ENCODE data around the gene SNX25.

Gene SNX25

DNA sequence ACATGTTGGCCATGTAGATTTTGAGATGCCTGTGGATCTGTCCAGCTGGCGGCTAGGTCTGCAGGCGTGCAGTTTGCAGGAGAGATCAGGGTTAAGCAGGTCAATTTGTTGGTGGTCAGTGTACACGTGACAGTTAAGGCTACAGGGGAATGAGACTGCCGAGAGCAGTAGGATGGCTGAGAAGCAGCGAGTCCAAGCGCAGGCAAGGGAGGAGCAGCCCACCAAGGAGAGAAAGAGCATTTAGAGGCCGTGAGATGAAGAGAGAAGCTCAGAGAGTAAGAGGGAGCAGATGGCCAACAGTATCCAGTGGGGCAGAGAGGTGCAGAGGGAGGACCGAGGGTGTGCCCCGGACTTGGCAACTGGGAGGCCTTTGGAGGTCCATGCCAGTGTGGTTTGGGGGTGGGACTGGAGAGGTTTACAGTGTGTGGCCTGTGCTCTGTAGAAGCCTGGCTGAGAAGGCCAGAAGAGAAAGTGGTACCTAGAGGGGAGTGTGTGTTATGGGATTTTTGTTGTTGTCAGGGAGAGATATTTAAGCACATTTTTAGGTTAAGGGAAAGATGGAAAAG lies 18.4 kb downstream of the SNX25 start:
- no peak for DNase-seq
- H3K4me3 ChIP-seq (ENCODE audit: control insufficient read depth in 1 of 7, extremely low read depth in 1 of 7, insufficient read depth in 4 of 7, low read depth in 2 of 7, low read length in 6 of 7): no peak overlapping the region
- ChIA-PET CTCF (interaction anchor here (0.9 kb wide), 1 partner anchor 370 kb away, joined by 3 read pairs; no protein-coding TSS in a partner anchor), POLR2A (interaction anchor here (0.9 kb wide), 1 partner anchor 20 kb away, joined by 3 read pairs; no protein-coding TSS in a partner anchor)
- H3K27ac ChIP-seq (ENCODE audit: insufficient read depth in 1 of 2, low read depth in 1 of 2, low read length in 2 of 2, poor library complexity in 1 of 2, severe bottlenecking in 2 of 2): no peak overlapping the region
- H3K9me3 ChIP-seq (ENCODE audit: control extremely low read depth in 1 of 5, control insufficient read depth in 4 of 5, insufficient read depth in 2 of 5, low read depth in 1 of 5, low read length in 4 of 5): no peaks in the 10 kb centered on the region
- H3K4me1 ChIP-seq (ENCODE audit: control extremely low read depth in 1 of 4, control insufficient read depth in 4 of 4, insufficient read depth in 4 of 4, low read length in 3 of 4): no peaks in the 10 kb centered on the region
- H3K36me3 ChIP-seq (ENCODE audit: control insufficient read depth in 4 of 4, insufficient read depth in 4 of 4, low read length in 3 of 4): no peaks in the 10 kb centered on the region
- H3K27me3 ChIP-seq (replicated peaks in 2 of 5; ENCODE audit: control insufficient read depth in 4 of 5, insufficient read depth in 5 of 5, low read length in 4 of 5): no peaks in the 10 kb centered on the region
- 96% methylated on average over 9 of the region's 9 CpGs for WGBS (ENCODE audit: insufficient coverage)

DNA sequence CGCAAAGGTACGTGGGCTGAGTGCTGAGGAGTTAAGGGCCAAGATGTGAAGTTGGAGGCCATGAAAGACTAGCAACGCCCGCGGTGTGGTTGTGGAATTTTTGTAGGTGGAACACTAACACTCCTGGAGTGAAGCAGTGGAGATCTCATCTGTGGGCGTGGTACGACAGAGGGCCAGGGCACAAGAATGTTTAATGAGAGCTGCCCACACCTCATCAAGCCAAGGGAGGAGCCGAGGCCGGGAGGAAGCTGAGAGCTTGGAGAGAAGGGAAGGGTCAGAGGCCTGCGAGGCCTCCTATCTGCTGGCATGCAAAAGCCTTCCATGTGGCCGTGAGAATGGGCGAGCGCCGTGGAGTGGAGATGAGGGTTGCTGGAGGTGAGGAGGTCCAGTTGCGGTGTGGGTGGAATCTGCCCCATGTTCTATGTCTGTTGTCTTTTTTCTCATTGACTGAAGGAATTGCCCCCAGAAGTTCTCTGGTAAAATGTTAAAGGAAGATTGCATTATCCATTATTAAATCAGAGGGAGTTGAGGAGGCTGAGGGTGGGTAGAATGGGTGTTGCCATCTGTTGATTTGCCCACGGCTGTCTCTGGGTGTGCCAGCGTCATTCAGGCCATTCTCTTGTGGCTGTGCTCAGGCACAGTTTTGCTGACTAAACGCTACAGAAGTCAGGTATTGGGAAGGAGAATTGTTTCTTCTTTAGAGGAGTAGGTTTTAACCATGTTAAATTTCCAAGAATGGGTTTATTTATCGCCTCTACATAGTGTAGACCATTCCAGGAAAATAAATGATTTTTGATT lies 19.8 kb downstream of the SNX25 start:
- POLR2A ChIA-PET: no interaction called here
- DNase-seq: no peak
- WGBS (ENCODE audit: insufficient coverage): 92% methylated on average over 18 of the region's 19 CpGs
- Histone ChIP-seq H3K27me3 (replicated peaks in 2 of 5; ENCODE audit: control insufficient read depth in 4 of 5, insufficient read depth in 5 of 5, low read length in 4 of 5) (no peaks in the 10 kb centered on the region), H3K27ac (ENCODE audit: insufficient read depth in 1 of 2, low read depth in 1 of 2, low read length in 2 of 2, poor library complexity in 1 of 2, severe bottlenecking in 2 of 2) (no peak overlapping the region), H3K4me3 (ENCODE audit: control insufficient read depth in 1 of 7, extremely low read depth in 1 of 7, insufficient read depth in 4 of 7, low read depth in 2 of 7, low read length in 6 of 7) (no peak overlapping the region), H3K9me3 (ENCODE audit: control extremely low read depth in 1 of 5, control insufficient read depth in 4 of 5, insufficient read depth in 2 of 5, low read depth in 1 of 5, low read length in 4 of 5) (no peaks in the 10 kb centered on the region), H3K4me1 (ENCODE audit: control extremely low read depth in 1 of 4, control insufficient read depth in 4 of 4, insufficient read depth in 4 of 4, low read length in 3 of 4) (no peaks in the 10 kb centered on the region), H3K36me3 (ENCODE audit: control insufficient read depth in 4 of 4, insufficient read depth in 4 of 4, low read length in 3 of 4) (no peaks in the 10 kb centered on the region)
- CTCF ChIA-PET: no interaction called here

GRCh38 chr4:185232370-185232769 lies 23.0 kb downstream of the SNX25 start:
- Histone ChIP-seq H3K4me1 (ENCODE audit: control extremely low read depth in 1 of 4, control insufficient read depth in 4 of 4, insufficient read depth in 4 of 4, low read length in 3 of 4) (no peaks in the 10 kb centered on the region), H3K27me3 (replicated peaks in 2 of 5; ENCODE audit: control insufficient read depth in 4 of 5, insufficient read depth in 5 of 5, low read length in 4 of 5) (no peaks in the 10 kb centered on the region), H3K27ac (ENCODE audit: insufficient read depth in 1 of 2, low read depth in 1 of 2, low read length in 2 of 2, poor library complexity in 1 of 2, severe bottlenecking in 2 of 2) (no peak overlapping the region), H3K9me3 (ENCODE audit: control extremely low read depth in 1 of 5, control insufficient read depth in 4 of 5, insufficient read depth in 2 of 5, low read depth in 1 of 5, low read length in 4 of 5) (no peaks in the 10 kb centered on the region), H3K36me3 (ENCODE audit: control insufficient read depth in 4 of 4, insufficient read depth in 4 of 4, low read length in 3 of 4) (no peaks in the 10 kb centered on the region), H3K4me3 (ENCODE audit: control insufficient read depth in 1 of 7, extremely low read depth in 1 of 7, insufficient read depth in 4 of 7, low read depth in 2 of 7, low read length in 6 of 7) (no peak overlapping the region)
- POLR2A ChIA-PET: no interaction called here
- CTCF ChIA-PET: no interaction called here
- no peak for DNase-seq
- whole genome bisulfite sequencing (ENCODE audit: insufficient coverage): 76% methylated on average over 3 of the region's 6 CpGs

DNA sequence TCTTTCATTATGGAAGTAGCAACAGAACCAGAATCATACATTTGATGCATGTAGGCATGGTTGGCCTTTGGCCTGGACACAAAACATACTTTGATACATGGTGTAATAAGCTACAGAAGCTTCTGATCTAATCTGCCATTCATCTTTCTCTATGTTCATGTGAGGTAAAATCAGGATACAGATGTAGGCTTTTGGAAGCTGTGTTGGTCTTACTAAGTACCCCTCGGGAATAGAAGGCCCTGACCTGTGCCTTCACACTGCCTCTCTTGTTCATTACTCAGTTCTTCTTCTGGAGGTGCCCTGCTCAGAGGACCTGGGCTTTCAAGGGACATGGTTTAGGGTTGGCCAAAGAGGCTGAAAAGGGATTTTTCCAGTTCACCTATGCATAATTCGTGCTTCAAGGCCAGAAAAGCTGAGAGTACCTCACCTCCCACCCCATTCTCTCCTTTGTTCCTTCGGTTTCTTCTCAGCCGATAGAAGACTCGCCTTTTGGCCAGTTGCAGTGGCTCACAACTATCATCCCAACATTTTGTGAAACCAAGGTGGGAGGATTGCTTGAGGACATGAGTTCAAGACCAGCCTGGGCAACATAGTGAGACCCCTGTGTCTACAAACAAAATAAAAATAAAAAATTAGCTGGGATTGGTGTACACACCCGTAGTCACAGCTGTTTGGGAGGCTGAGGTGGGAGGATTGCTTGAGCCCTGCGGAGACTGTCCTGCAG lies 25.9 kb downstream of the SNX25 start:
- DNase-seq: no peak
- WGBS (ENCODE audit: insufficient coverage): 100% methylated on average over 3 of the region's 7 CpGs
- H3K27me3 ChIP-seq (replicated peaks in 2 of 5; ENCODE audit: control insufficient read depth in 4 of 5, insufficient read depth in 5 of 5, low read length in 4 of 5): no peaks in the 10 kb centered on the region
- ChIA-PET POLR2A (no interaction called here), CTCF (interaction anchor here (1.8 kb wide), 1 partner anchor 14 kb away, joined by 4 read pairs; no protein-coding TSS in a partner anchor)
- peaks cover 0 to 7% (median 5%) of the 10 kb centered on the region in 5 experiments for H3K9me3 ChIP-seq (ENCODE audit: control extremely low read depth in 1 of 5, control insufficient read depth in 4 of 5, insufficient read depth in 2 of 5, low read depth in 1 of 5, low read length in 4 of 5)
- no peak overlapping the region for H3K4me3 ChIP-seq (ENCODE audit: control insufficient read depth in 1 of 7, extremely low read depth in 1 of 7, insufficient read depth in 4 of 7, low read depth in 2 of 7, low read length in 6 of 7)
- no peak overlapping the region for H3K27ac ChIP-seq (ENCODE audit: insufficient read depth in 1 of 2, low read depth in 1 of 2, low read length in 2 of 2, poor library complexity in 1 of 2, severe bottlenecking in 2 of 2)
- H3K36me3 ChIP-seq (ENCODE audit: control insufficient read depth in 4 of 4, insufficient read depth in 4 of 4, low read length in 3 of 4): no peaks in the 10 kb centered on the region
- no peaks in the 10 kb centered on the region for H3K4me1 ChIP-seq (ENCODE audit: control extremely low read depth in 1 of 4, control insufficient read depth in 4 of 4, insufficient read depth in 4 of 4, low read length in 3 of 4)

GRCh38 chr4:185235843-185236503 lies 26.6 kb downstream of the SNX25 start:
- Histone ChIP-seq H3K4me1 (ENCODE audit: control extremely low read depth in 1 of 4, control insufficient read depth in 4 of 4, insufficient read depth in 4 of 4, low read length in 3 of 4) (no peaks in the 10 kb centered on the region), H3K36me3 (ENCODE audit: control insufficient read depth in 4 of 4, insufficient read depth in 4 of 4, low read length in 3 of 4) (no peaks in the 10 kb centered on the region), H3K4me3 (ENCODE audit: control insufficient read depth in 1 of 7, extremely low read depth in 1 of 7, insufficient read depth in 4 of 7, low read depth in 2 of 7, low read length in 6 of 7) (no peak overlapping the region), H3K9me3 (ENCODE audit: control extremely low read depth in 1 of 5, control insufficient read depth in 4 of 5, insufficient read depth in 2 of 5, low read depth in 1 of 5, low read length in 4 of 5) (peaks cover 0 to 7% (median 5%) of the 10 kb centered on the region in 5 experiments), H3K27ac (ENCODE audit: insufficient read depth in 1 of 2, low read depth in 1 of 2, low read length in 2 of 2, poor library complexity in 1 of 2, severe bottlenecking in 2 of 2) (no peak overlapping the region), H3K27me3 (replicated peaks in 2 of 5; ENCODE audit: control insufficient read depth in 4 of 5, insufficient read depth in 5 of 5, low read length in 4 of 5) (no peaks in the 10 kb centered on the region)
- peak in 1 of 3 donors; percentile 33 for DNase-seq
- CTCF ChIA-PET: interaction anchor here (1.8 kb wide), 1 partner anchor 15 kb away, joined by 4 read pairs; no protein-coding TSS in a partner anchor
- POLR2A ChIA-PET: no interaction called here
- WGBS (ENCODE audit: insufficient coverage): 99% methylated on average over 6 of the region's 7 CpGs

GRCh38 chr4:185237175-185237574 lies 27.8 kb downstream of the SNX25 start:
- no peak overlapping the region for H3K4me3 ChIP-seq (ENCODE audit: control insufficient read depth in 1 of 7, extremely low read depth in 1 of 7, insufficient read depth in 4 of 7, low read depth in 2 of 7, low read length in 6 of 7)
- H3K27me3 ChIP-seq (replicated peaks in 2 of 5; ENCODE audit: control insufficient read depth in 4 of 5, insufficient read depth in 5 of 5, low read length in 4 of 5): no peaks in the 10 kb centered on the region
- no peak for DNase-seq
- H3K36me3 ChIP-seq (ENCODE audit: control insufficient read depth in 4 of 4, insufficient read depth in 4 of 4, low read length in 3 of 4): no peaks in the 10 kb centered on the region
- ChIA-PET CTCF (interaction anchor here (0.6 kb wide), 1 partner anchor 27 kb away, joined by 3 read pairs; the partner anchor contains the start of gene SNX25), POLR2A (no interaction called here)
- WGBS (ENCODE audit: insufficient coverage): 88% methylated on average over 3 of the region's 3 CpGs
- H3K27ac ChIP-seq (ENCODE audit: insufficient read depth in 1 of 2, low read depth in 1 of 2, low read length in 2 of 2, poor library complexity in 1 of 2, severe bottlenecking in 2 of 2): no peak overlapping the region
- H3K9me3 ChIP-seq (ENCODE audit: control extremely low read depth in 1 of 5, control insufficient read depth in 4 of 5, insufficient read depth in 2 of 5, low read depth in 1 of 5, low read length in 4 of 5): peaks cover 0 to 7% (median 5%) of the 10 kb centered on the region in 5 experiments
- H3K4me1 ChIP-seq (ENCODE audit: control extremely low read depth in 1 of 4, control insufficient read depth in 4 of 4, insufficient read depth in 4 of 4, low read length in 3 of 4): no peaks in the 10 kb centered on the region
